GM12864 (cell line): Measurements from ENCODE around the gene GSC2.

Source experiments
- DNase-seq: peaks from one replicate; pipeline ENCODE4 v3.0.0-alpha.2; 2011; ENCODE audit warnings: low read depth
- H3K4me3 ChIP-seq: 2 replicates; pipeline ENCODE4 v1.5.1; 2011; ENCODE audit warnings: mild to moderate bottlenecking, low read depth, low read length, control low read depth
- CTCF ChIP-seq: IDR thresholded peaks from 2 replicates; pipeline ENCODE4 v1.5.1; 2011; ENCODE audit warnings: low read depth, mild to moderate bottlenecking, moderate library complexity, low read length, control low read depth, inconsistent platforms; ENCODE audit errors: missing control alignments

Gene GSC2

GRCh38 chr22:19097518-19097917 is 52.6 kb downstream of the GSC2 start:
- TF ChIP-seq CTCF: no peak
- DNase-seq: no peak
- no peak overlapping the region for H3K4me3 ChIP-seq
